Mesothelial cell of epicardium (in vitro differentiated cells): ENCODE measurements around the gene CCR6. TPM values are rescaled to one million over a fixed set of nuclear protein-coding genes. Genes with fewer than 3 reads are reported as not detected.

ENCODE experiments used
- DNase-seq, 2 experiments: peaks; one replicate each; pipeline ENCODE4 v3.0.0; 2021; ENCODE audit warnings: low spot score in 2 of 2; ENCODE audit not compliant: unreplicated experiment in 2 of 2
- H3K27ac Mint-ChIP-seq: 2 replicates; pipeline ENCODE4 v1.8.0; 2021; ENCODE audit warnings: mixed read lengths
- H3K27me3 Mint-ChIP-seq: 2 replicates; pipeline ENCODE4 v1.8.0; 2021; ENCODE audit warnings: low read depth, mixed read lengths
- H3K36me3 Mint-ChIP-seq: 2 replicates; pipeline ENCODE4 v1.8.0; 2021; ENCODE audit warnings: mixed read lengths
- H3K4me1 Mint-ChIP-seq: 2 replicates; pipeline ENCODE4 v1.8.0; 2021; ENCODE audit warnings: mixed read lengths
- H3K4me3 Mint-ChIP-seq: 2 replicates; pipeline ENCODE4 v1.8.0; 2021; ENCODE audit warnings: mild to moderate bottlenecking, moderate library complexity, mixed read lengths
- H3K9me3 Mint-ChIP-seq: 2 replicates; pipeline ENCODE4 v1.8.0; 2021; ENCODE audit warnings: mixed read lengths
- total RNA-seq: library from RNA; stranded (reverse); gene quantifications from 3 replicates; pipeline ENCODE4 v1.2.1, GENCODE V29; 2021
- TF ChIP-seq, protein P1 (sequence below): fragments of 200-600 bp; sonication (generic); IDR thresholded peaks from one replicate; pipeline ENCODE4 v1.5.0; 2021; ENCODE audit warnings: antibody characterized with exemption; ENCODE audit not compliant: unreplicated experiment

The CCR6 gene
- total RNA-seq, 1 donor from 2014 or later: not detected

DNA sequence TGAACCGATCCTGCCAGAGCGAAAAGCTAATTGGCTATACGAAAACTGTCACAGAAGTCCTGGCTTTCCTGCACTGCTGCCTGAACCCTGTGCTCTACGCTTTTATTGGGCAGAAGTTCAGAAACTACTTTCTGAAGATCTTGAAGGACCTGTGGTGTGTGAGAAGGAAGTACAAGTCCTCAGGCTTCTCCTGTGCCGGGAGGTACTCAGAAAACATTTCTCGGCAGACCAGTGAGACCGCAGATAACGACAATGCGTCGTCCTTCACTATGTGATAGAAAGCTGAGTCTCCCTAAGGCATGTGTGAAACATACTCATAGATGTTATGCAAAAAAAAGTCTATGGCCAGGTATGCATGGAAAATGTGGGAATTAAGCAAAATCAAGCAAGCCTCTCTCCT is 14.2 kb downstream of the CCR6 start:
- TF ChIP-seq, protein P1, sequence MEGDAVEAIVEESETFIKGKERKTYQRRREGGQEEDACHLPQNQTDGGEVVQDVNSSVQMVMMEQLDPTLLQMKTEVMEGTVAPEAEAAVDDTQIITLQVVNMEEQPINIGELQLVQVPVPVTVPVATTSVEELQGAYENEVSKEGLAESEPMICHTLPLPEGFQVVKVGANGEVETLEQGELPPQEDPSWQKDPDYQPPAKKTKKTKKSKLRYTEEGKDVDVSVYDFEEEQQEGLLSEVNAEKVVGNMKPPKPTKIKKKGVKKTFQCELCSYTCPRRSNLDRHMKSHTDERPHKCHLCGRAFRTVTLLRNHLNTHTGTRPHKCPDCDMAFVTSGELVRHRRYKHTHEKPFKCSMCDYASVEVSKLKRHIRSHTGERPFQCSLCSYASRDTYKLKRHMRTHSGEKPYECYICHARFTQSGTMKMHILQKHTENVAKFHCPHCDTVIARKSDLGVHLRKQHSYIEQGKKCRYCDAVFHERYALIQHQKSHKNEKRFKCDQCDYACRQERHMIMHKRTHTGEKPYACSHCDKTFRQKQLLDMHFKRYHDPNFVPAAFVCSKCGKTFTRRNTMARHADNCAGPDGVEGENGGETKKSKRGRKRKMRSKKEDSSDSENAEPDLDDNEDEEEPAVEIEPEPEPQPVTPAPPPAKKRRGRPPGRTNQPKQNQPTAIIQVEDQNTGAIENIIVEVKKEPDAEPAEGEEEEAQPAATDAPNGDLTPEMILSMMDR: no peak
- DNase-seq: no peak
- Mint-ChIP-seq H3K27me3 (peaks cover 2% of the 10 kb centered on the region), H3K4me3 (no peak overlapping the region), H3K27ac (no peak overlapping the region), H3K9me3 (no peaks in the 10 kb centered on the region), H3K36me3 (no peaks in the 10 kb centered on the region), H3K4me1 (peaks cover 7% of the 10 kb centered on the region)

DNA sequence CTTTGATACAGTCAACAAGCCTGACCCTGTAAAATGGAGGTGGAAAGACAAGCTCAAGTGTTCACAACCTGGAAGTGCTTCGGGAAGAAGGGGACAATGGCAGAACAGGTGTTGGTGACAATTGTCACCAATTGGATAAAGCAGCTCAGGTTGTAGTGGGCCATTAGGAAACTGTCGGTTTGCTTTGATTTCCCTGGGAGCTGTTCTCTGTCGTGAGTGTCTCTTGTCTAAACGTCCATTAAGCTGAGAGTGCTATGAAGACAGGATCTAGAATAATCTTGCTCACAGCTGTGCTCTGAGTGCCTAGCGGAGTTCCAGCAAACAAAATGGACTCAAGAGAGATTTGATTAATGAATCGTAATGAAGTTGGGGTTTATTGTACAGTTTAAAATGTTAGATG is 15.0 kb downstream of the CCR6 start:
- H3K27me3 Mint-ChIP-seq: peaks cover 6% of the 10 kb centered on the region
- H3K36me3 Mint-ChIP-seq: no peaks in the 10 kb centered on the region
- peaks cover 7% of the 10 kb centered on the region for H3K4me1 Mint-ChIP-seq
- TF ChIP-seq, protein P1: no peak
- no peak overlapping the region for H3K27ac Mint-ChIP-seq
- no peak overlapping the region for H3K4me3 Mint-ChIP-seq
- no peaks in the 10 kb centered on the region for H3K9me3 Mint-ChIP-seq
- no peak for DNase-seq

DNA sequence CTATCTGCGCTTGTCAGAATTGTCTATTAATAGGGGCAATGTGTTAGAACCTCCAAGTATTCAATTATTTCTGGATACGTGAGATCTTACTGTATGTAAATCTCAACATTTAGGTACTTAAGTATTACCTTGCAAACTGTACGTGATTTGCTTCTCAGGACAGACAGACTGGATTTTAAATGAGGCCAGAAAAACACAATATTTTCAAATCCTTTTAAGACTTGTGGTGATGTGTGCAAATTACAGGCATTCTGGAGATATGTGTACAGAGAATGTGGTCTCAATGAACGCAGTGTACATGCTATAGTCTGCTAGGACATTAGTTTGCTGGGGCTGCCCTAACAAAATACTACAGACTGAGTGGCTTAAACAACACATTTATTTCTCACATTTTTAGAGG is 16.9 kb downstream of the CCR6 start:
- TF ChIP-seq, protein P1: peak; percentile 36
- Mint-ChIP-seq H3K4me1 (peaks cover 7% of the 10 kb centered on the region), H3K27ac (no peak overlapping the region), H3K36me3 (no peaks in the 10 kb centered on the region), H3K4me3 (no peak overlapping the region), H3K27me3 (peaks cover 23% of the 10 kb centered on the region), H3K9me3 (no peaks in the 10 kb centered on the region)
- no peak for DNase-seq

DNA sequence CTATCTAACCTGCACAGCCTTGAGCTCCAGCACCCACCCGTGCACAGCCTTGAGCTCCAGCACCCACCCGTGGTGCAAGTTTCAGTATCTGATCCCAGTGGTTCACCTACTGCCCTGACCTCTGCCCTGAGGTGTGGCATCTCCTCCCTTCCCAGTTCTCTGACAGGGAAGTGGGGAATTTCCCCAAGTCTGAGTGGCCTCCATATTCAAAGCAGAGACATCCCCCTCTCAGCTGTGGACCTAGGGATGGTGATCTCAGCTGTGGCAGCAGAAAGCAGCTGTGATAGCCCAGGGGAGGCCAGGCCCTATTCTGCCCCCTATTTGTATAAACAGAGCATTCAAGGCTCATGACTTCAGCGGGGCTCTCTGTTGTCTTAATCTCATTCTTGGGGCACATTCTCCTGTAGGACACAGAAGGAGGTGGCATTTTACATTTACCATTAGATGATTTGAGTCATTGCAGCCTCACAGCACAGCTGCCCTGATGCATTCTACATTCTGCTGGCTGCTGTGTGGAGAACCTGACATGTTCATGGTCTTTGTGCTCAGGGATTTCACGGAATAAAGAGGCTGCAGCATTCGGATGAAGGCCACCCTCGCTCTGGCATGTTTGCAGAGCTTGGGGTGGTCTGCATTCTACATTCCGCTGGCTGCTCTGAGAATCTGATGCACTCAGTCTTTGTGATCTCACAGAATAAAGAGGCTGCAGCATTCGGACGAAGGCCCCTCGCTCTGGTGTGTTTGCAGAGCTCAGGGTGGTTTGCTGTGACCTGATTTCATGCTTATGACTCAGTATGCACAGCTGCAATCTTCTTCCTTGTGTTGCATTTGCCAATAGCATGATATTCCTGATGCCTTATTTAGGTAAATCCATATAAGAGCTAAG is 17.9 kb downstream of the CCR6 start:
- H3K9me3 Mint-ChIP-seq: no peaks in the 10 kb centered on the region
- no peak for DNase-seq
- H3K27me3 Mint-ChIP-seq: peaks cover 32% of the 10 kb centered on the region
- no peak overlapping the region for H3K4me3 Mint-ChIP-seq
- H3K27ac Mint-ChIP-seq: no peak overlapping the region
- TF ChIP-seq, protein P1: no peak
- H3K36me3 Mint-ChIP-seq: no peaks in the 10 kb centered on the region
- H3K4me1 Mint-ChIP-seq: peaks cover 7% of the 10 kb centered on the region

DNA sequence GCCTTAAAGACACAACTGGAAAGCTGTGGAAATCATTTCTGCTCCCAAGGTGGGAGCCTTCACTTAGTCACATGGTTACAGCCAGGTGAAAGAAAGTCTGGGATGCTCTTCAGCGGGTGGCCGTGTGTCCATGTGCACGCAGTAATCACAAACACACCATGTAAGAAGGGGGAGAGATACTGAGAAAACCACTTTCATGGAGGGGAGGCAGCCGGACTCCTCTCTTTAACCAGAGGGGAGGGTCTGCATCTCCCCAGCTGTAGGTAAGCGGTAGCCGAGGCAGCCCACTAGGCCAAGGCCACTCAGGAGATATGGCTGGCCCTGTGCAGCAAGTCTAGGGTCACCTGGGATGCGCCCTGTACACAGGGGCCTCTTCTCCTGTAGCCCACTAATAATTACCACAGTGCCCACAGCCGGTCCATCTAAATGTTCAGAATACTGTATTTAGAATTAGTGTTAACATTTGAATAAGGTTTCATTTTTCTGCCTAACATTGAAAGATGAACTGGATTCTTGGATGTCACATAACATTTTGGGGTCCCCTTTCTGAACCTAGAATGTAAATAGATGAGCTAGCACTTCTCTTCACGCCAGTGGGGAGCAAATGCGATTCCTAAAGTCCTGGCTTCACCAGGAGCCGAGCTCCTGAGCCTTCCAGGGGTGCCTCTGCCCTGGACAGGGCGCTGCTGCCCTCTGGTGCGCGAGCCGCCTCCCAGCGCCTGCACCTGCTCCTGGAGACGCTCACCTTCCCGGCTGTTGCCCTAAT is 19.0 kb downstream of the CCR6 start:
- Mint-ChIP-seq H3K27me3 (peaks cover 41% of the 10 kb centered on the region), H3K4me1 (peaks cover 13% of the 10 kb centered on the region)
- DNase-seq: peak; percentile 40 to 69

More for the DNA sequence above, 19.0 kb downstream of the CCR6 start:
- no peak overlapping the region for H3K27ac Mint-ChIP-seq
- no peak overlapping the region for H3K4me3 Mint-ChIP-seq
- H3K36me3 Mint-ChIP-seq: no peaks in the 10 kb centered on the region
- TF ChIP-seq, protein P1: peak; percentile 21
- H3K9me3 Mint-ChIP-seq: no peaks in the 10 kb centered on the region
